ENCODE measurements around the gene NOL4L. TPM values are rescaled to one million over a fixed set of nuclear protein-coding genes. Genes with fewer than 3 reads are reported as not detected.

Gene NOL4L
- total and polyA plus RNA-seq, 2 donors (not counting 3 experiments of a cell fraction or from before 2014, with no cell fraction given), result 55.2 to 79.6 TPM

DNA sequence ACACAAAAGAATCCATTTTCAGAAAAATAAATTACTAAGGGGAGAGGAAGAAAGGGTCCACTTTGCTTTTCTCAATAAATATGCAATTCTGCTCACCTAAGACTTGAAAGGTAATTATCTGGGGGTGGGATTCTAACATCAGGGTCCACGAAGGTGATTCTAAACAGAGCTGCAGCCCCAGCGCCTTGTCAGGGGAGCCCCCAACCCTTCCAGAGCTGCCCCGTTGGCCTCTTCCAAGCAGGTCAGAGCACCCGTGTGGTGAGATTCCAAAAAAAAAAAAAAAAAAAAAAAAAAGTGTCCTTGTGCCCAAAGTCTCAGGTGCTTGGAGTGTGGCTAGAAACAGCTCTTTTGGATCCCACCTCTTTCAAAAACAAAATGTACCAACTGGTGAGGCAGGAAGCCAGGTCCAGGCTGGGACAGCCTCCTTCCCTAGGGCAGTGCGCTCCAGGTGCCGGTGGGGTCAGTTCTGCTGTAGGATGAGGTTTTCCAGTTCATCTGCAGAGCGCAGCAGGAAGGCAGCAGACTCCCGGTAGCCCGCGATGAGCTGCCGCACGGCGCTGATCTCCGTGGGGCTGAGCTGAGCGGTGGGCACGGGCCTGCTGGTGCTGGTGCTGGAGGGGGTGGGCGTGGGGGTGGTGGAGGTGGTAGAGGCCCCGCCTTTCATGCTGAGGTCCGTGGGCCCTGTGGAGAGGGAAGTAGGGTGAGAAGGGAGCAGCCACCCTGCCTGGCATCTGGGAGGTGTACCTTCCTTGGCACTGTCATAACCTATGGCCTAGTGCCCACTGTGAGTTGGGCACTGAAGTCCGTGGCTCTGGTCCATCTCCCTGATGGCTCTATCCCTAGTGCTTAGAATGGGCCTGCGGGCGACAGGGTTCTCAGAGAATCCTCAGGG is 137.8 kb downstream of the NOL4L start:
- intact Hi-C loops (cut with micrococcal nuclease), result loop anchor here (10.0 kb wide), 1 partner anchor 283 kb away; no protein-coding TSS in a partner anchor
- H3K79me2 ChIP-seq (ENCODE audit: control insufficient read depth, insufficient read depth, low read length), result peaks cover 15% of the 10 kb centered on the region
- TF ChIP-seq MYC (IDR thresholded peaks at IDR 0.05; ENCODE audit: low read depth, low read length), result no peak
- peak; percentile 8 for TF ChIP-seq POLR2AphosphoS5 (IDR thresholded peaks at IDR 0.05; ENCODE audit: insufficient read depth, low read depth, low read length)
- peaks cover 28 to 67% of the 10 kb centered on the region in 2 experiments for H3K36me3 ChIP-seq (ENCODE audit: control insufficient read depth in 2 of 2, extremely low read depth in 1 of 2, insufficient read depth in 2 of 2, low read length in 2 of 2)
- DNase-seq (ENCODE audit: low read depth, low spot score), result no peak
- H3K9me3 ChIP-seq (replicated peaks; ENCODE audit: control insufficient read depth, insufficient read depth, low read length), result no peaks in the 10 kb centered on the region
- no peak for FAIRE-seq
- no peaks in the 10 kb centered on the region for H3K9me1 ChIP-seq (replicated peaks; ENCODE audit: control insufficient read depth, extremely low read depth, insufficient read depth, low read length)
- no peak overlapping the region for H3K4me2 ChIP-seq (ENCODE audit: insufficient read depth, low read length)
- BruUV-seq (replicated peaks), result no TSS peak
- ChIA-PET CTCF (interaction anchor here (1.3 kb wide), 1 partner anchor 19 kb away, joined by 5 read pairs; no protein-coding TSS in a partner anchor), POLR2A (no interaction called here)
- H3K27me3 ChIP-seq (ENCODE audit: control insufficient read depth in 2 of 2, insufficient read depth in 2 of 2, low read length in 2 of 2), result no peaks in the 10 kb centered on the region
- dilution Hi-C loops (cut with MboI; ENCODE audit: extremely low pct_ligation_motif_present, low sequenced_read_pairs), result no loop called here
- H2AFZ ChIP-seq (ENCODE audit: low read depth, low read length), result no peak overlapping the region
- no peak overlapping the region for H3K9ac ChIP-seq (replicated peaks; ENCODE audit: extremely low read depth, insufficient read depth, low read length)
- H3K4me1 ChIP-seq (ENCODE audit: control insufficient read depth, extremely low read depth, insufficient read depth, low read length), result peaks cover 14% of the 10 kb centered on the region
- no peak overlapping the region for H3K27ac ChIP-seq (ENCODE audit: insufficient read depth, low read depth, low read length)
- no peak overlapping the region for H3K4me3 ChIP-seq (replicated peaks in 1 of 3; ENCODE audit: insufficient read depth in 1 of 3, low read depth in 1 of 3, low read length in 3 of 3)
- H4K20me1 ChIP-seq (replicated peaks; ENCODE audit: control insufficient read depth, extremely low read depth, insufficient read depth, low read length), result no peaks in the 10 kb centered on the region

DNA sequence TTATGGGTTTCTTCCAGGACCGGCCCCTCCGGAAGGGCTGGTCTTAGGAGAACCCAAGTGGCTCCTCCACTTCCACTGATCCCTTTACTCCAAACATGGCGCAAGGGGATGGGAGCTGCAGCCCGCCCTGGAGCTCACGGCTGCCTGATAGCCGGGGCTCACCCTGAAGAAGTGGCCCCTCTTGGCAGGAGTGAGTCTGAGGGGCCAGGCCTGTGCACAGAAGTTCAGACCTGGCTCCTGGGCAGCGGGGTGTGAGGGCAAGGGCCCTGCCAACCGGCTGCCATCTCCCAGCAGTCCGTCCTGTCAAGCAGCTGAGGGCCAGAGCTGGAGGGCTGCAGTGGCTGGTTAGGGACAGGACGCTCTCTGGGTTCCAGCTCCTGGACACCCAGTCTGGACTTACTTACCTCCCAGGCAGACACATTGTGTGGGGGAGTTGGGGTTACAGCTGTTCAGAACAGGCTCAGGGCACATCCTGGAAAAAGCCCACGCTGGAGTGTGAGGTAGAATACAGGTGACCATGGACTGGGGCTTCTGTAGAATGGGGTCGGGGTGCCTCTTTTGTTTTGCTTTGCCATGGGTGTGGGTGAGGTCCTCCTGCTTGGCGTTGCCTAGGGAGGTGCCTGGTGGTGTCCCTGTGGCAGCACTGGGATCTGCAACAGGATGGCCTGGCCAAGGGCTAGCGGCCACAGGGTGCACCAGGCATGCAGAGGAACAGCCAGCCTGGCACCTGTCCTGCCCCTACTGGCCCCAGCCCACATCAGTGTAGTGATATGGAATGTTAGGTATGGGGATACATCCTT is 138.6 kb downstream of the NOL4L start:
- CTCF ChIA-PET, result interaction anchor here (0.8 to 1.3 kb wide), 5 partner anchors 11 to 51 kb away, joined by 3 to 5 read pairs (median 3); no protein-coding TSS in a partner anchor
- Histone ChIP-seq H3K4me3 (replicated peaks in 1 of 3; ENCODE audit: insufficient read depth in 1 of 3, low read depth in 1 of 3, low read length in 3 of 3) (no peak overlapping the region), H3K4me1 (ENCODE audit: control insufficient read depth, extremely low read depth, insufficient read depth, low read length) (peaks cover 14% of the 10 kb centered on the region), H3K4me2 (ENCODE audit: insufficient read depth, low read length) (no peak overlapping the region), H3K9me3 (replicated peaks; ENCODE audit: control insufficient read depth, insufficient read depth, low read length) (no peaks in the 10 kb centered on the region), H2AFZ (ENCODE audit: low read depth, low read length) (no peak overlapping the region), H3K9me1 (replicated peaks; ENCODE audit: control insufficient read depth, extremely low read depth, insufficient read depth, low read length) (no peaks in the 10 kb centered on the region), H4K20me1 (replicated peaks; ENCODE audit: control insufficient read depth, extremely low read depth, insufficient read depth, low read length) (no peaks in the 10 kb centered on the region), H3K27me3 (ENCODE audit: control insufficient read depth in 2 of 2, insufficient read depth in 2 of 2, low read length in 2 of 2) (no peaks in the 10 kb centered on the region), H3K9ac (replicated peaks; ENCODE audit: extremely low read depth, insufficient read depth, low read length) (no peak overlapping the region), H3K36me3 (ENCODE audit: control insufficient read depth in 2 of 2, extremely low read depth in 1 of 2, insufficient read depth in 2 of 2, low read length in 2 of 2) (peaks cover 26 to 62% of the 10 kb centered on the region in 2 experiments), H3K27ac (ENCODE audit: insufficient read depth, low read depth, low read length) (no peak overlapping the region), H3K79me2 (ENCODE audit: control insufficient read depth, insufficient read depth, low read length) (peaks cover 9% of the 10 kb centered on the region)
- POLR2A ChIA-PET, result no interaction called here
- no peak for DNase-seq (ENCODE audit: low read depth, low spot score)
- intact Hi-C loops (cut with micrococcal nuclease) (loop anchor here (1.0 to 10.0 kb wide), 2 partner anchors 24 to 282 kb away; no protein-coding TSS in a partner anchor), dilution Hi-C loops (cut with MboI; ENCODE audit: extremely low pct_ligation_motif_present, low sequenced_read_pairs) (no loop called here)
- FAIRE-seq, result no peak
- BruUV-seq (replicated peaks), result no TSS peak
- TF ChIP-seq EZH2 (IDR thresholded peaks at IDR 0.05; ENCODE audit: borderline replicate concordance, low read depth, low read length, severe bottlenecking), result no peak
- peak; percentile 5 for TF ChIP-seq POLR2A (IDR thresholded peaks at IDR 0.05; ENCODE audit: low read depth, low read length)
- peak; percentile 7 for TF ChIP-seq POLR2AphosphoS5 (IDR thresholded peaks at IDR 0.05; ENCODE audit: insufficient read depth, low read depth, low read length)
- TF ChIP-seq GATA2 (IDR thresholded peaks at IDR 0.05; ENCODE audit: insufficient read depth, insufficient read length, low read depth, low read length), result no peak

Data from endothelial cell of umbilical vein (primary cell).